Tibial artery (tissue), 4 donors: ENCODE measurements around the gene GABRA1.

Experiments used
- DNase-seq, 2 donors: peaks; one replicate each; pipeline ENCODE4 v3.0.0-alpha.2; 2019
- H3K27ac ChIP-seq, 2 donors: fragments of 200-600 bp; sonication (generic) in 1 of 2; 1 replicate in 1 of 2; 2 replicates in 1 of 2; pipeline ENCODE4 v1.5.1; 2018 to 2019; ENCODE audit warnings: mild to moderate bottlenecking in 1 of 2
- H3K27me3 ChIP-seq, 2 donors: fragments of 200-600 bp; sonication (generic) in 1 of 2; one replicate each; pipeline versions ENCODE4 v1.5.1 to v1.6.0; 2016 to 2019
- H3K36me3 ChIP-seq, 3 donors: fragments of 200-600 bp; sonication (generic) in 2 of 3; one replicate each; pipeline ENCODE4 v1.5.1; 2016 to 2019; ENCODE audit warnings: mild to moderate bottlenecking in 2 of 3
- H3K4me1 ChIP-seq, 4 donors: fragments of 200-600 bp; sonication (generic) in 2 of 4; 1 replicate in 3 of 4; 2 replicates in 1 of 4; pipeline ENCODE4 v1.5.1; 2016 to 2019
- H3K4me3 ChIP-seq, 2 donors: fragments of 200-600 bp; sonication (generic) in 1 of 2; 1 replicate in 1 of 2; 2 replicates in 1 of 2; pipeline ENCODE4 v1.5.1; 2018 to 2019; ENCODE audit warnings: mild to moderate bottlenecking in 2 of 2
- H3K9me3 ChIP-seq, 3 donors: fragments of 200-600 bp; sonication (generic) in 1 of 3; one replicate each; pipeline ENCODE4 v1.5.1; 2016 to 2019
- intact Hi-C: fragments of 100-400 bp; cut with DNase I; formaldehyde crosslinking; loops from one replicate; pipeline ENCODE4 v1.15.0; 2023; ENCODE audit warnings: low total_unique reads
- TF ChIP-seq, protein P1 (sequence below), 2 experiments: fragments of 200-600 bp in 1 of 2; fragments of 450-650 bp in 1 of 2; IDR thresholded peaks; one replicate each; pipeline ENCODE4 v1.5.1; 2017 to 2019; ENCODE audit warnings: antibody characterized with exemption in 2 of 2, mild to moderate bottlenecking in 1 of 2, moderate library complexity in 1 of 2

The GABRA1 gene

DNA sequence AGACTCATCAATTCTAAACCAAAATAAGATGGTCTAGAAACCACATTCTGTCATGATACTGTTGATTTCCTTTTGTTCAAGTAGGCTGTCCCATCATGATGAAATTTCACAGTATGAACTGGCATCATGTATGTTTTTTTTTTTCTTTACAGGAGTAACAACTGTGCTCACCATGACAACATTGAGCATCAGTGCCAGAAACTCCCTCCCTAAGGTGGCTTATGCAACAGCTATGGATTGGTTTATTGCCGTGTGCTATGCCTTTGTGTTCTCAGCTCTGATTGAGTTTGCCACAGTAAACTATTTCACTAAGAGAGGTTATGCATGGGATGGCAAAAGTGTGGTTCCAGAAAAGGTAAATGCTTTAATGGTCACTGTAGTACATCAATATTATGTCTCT lies 47.6 kb downstream of the GABRA1 start:
- H3K27ac ChIP-seq, result no peak overlapping the region
- H3K36me3 ChIP-seq, result no peaks in the 10 kb centered on the region
- TF ChIP-seq, protein P1, sequence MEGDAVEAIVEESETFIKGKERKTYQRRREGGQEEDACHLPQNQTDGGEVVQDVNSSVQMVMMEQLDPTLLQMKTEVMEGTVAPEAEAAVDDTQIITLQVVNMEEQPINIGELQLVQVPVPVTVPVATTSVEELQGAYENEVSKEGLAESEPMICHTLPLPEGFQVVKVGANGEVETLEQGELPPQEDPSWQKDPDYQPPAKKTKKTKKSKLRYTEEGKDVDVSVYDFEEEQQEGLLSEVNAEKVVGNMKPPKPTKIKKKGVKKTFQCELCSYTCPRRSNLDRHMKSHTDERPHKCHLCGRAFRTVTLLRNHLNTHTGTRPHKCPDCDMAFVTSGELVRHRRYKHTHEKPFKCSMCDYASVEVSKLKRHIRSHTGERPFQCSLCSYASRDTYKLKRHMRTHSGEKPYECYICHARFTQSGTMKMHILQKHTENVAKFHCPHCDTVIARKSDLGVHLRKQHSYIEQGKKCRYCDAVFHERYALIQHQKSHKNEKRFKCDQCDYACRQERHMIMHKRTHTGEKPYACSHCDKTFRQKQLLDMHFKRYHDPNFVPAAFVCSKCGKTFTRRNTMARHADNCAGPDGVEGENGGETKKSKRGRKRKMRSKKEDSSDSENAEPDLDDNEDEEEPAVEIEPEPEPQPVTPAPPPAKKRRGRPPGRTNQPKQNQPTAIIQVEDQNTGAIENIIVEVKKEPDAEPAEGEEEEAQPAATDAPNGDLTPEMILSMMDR (IDR thresholded peaks at IDR 0.05), result no peak
- no peaks in the 10 kb centered on the region for H3K4me1 ChIP-seq
- no peak for DNase-seq
- no peaks in the 10 kb centered on the region for H3K9me3 ChIP-seq
- intact Hi-C loops, result no loop called here
- no peaks in the 10 kb centered on the region for H3K27me3 ChIP-seq
- H3K4me3 ChIP-seq, result no peak overlapping the region

DNA sequence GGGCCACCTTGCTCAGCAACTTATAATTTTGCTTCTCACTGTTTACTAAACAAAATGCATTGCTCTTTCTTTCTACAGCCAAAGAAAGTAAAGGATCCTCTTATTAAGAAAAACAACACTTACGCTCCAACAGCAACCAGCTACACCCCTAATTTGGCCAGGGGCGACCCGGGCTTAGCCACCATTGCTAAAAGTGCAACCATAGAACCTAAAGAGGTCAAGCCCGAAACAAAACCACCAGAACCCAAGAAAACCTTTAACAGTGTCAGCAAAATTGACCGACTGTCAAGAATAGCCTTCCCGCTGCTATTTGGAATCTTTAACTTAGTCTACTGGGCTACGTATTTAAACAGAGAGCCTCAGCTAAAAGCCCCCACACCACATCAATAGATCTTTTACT lies 49.1 kb downstream of the GABRA1 start:
- intact Hi-C loops, result no loop called here
- H3K9me3 ChIP-seq, result no peaks in the 10 kb centered on the region

DNA sequence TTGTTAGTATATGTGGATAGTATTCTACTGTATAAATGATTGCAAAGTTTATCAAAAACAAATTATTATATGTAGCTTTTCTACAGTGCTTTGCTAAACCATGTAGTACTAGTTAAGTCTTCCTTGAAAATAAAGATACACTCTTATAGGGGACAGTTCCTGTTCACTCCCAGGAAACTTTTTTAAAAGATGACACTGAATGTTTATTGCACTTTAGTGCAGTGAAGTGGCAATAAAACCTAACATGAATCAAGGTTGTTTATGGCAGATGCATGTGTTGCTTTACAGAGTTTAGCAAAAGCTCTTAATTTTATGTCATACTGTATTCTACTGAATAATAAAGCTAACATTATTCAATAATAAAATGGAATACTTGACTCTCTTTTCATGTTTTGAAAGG lies 51.7 kb downstream of the GABRA1 start:
- Histone ChIP-seq H3K27me3 (no peaks in the 10 kb centered on the region), H3K4me1 (no peaks in the 10 kb centered on the region), H3K27ac (no peak overlapping the region), H3K4me3 (no peak overlapping the region), H3K36me3 (no peaks in the 10 kb centered on the region), H3K9me3 (no peaks in the 10 kb centered on the region)
- DNase-seq, result no peak
- intact Hi-C loops, result no loop called here
- TF ChIP-seq, protein P1 (IDR thresholded peaks at IDR 0.05), result no peak

More for the DNA sequence above, 49.1 kb downstream of the GABRA1 start:
- Histone ChIP-seq H3K4me1 (no peaks in the 10 kb centered on the region), H3K4me3 (no peak overlapping the region), H3K27me3 (no peaks in the 10 kb centered on the region), H3K36me3 (no peaks in the 10 kb centered on the region), H3K27ac (no peak overlapping the region)
- DNase-seq, result no peak
- TF ChIP-seq, protein P1 (IDR thresholded peaks at IDR 0.05), result no peak

DNA sequence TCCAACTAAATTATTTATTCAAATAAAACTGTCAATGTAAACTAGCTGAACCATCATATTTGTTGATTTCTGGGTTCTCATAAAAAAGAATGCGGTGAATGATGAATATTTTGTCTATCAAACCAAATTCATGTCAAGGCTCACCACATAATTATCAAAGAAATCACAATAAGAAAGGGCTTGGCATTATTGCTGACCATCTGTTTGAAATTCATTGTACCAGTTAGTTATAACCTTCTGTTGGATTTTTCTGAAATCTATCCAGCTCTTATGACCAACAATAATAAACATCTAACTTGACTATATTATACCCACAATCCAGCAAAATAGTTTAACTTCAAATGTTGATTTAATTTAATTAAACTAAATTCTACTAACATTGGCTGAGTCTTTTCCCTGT lies 53.1 kb downstream of the GABRA1 start:
- Histone ChIP-seq H3K36me3 (no peaks in the 10 kb centered on the region), H3K4me3 (no peak overlapping the region), H3K27ac (no peak overlapping the region), H3K9me3 (no peaks in the 10 kb centered on the region), H3K27me3 (no peaks in the 10 kb centered on the region), H3K4me1 (no peaks in the 10 kb centered on the region)
- intact Hi-C loops, result no loop called here
- TF ChIP-seq, protein P1 (IDR thresholded peaks at IDR 0.05), result no peak
- DNase-seq, result no peak

DNA sequence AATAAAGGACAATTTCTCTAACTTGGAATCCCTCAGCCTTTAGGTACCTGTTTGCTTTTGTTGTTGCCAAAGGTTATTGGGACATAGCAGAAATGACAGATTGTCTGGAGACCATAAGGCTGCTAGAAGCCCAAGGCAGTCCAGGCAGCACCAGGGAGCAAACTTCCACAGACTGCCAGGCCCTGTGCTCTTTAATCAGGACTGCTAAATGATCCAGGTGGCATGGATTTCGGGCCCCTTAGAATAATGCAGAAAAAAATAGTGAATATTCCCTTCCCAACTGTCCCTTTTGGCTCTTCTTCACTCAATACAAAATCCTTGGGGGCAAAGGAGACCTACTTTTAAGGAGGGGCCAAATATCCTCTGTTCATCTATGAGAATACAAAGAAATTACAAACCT lies 73.9 kb downstream of the GABRA1 start:
- Histone ChIP-seq H3K27me3 (no peaks in the 10 kb centered on the region), H3K27ac (no peak overlapping the region), H3K36me3 (no peaks in the 10 kb centered on the region), H3K9me3 (no peaks in the 10 kb centered on the region), H3K4me3 (no peak overlapping the region), H3K4me1 (no peaks in the 10 kb centered on the region)
- TF ChIP-seq, protein P1 (IDR thresholded peaks at IDR 0.05), result no peak
- intact Hi-C loops, result no loop called here
- DNase-seq, result no peak

DNA sequence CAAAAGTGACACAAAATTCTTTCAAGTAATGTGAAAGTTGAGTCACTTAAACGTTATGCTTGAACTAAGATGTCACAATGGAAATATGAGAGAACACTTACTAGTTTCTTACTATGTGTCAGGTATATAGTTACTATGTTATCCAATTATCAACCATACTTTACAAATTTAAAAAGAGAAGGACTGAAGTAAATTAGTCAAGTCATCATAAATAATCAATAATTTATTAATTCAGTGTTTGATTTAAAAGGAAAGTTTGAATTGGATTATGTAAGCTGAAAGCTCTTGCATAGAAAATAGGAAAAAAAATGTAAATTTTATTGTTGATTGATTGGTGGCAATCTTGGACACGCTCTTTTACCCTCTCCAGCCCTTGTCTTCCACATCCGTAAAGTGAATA lies 76.3 kb downstream of the GABRA1 start:
- Histone ChIP-seq H3K4me3 (no peak overlapping the region), H3K27ac (no peak overlapping the region), H3K4me1 (no peaks in the 10 kb centered on the region), H3K27me3 (no peaks in the 10 kb centered on the region), H3K36me3 (no peaks in the 10 kb centered on the region), H3K9me3 (no peaks in the 10 kb centered on the region)
- intact Hi-C loops, result no loop called here
- DNase-seq, result no peak
- TF ChIP-seq, protein P1 (IDR thresholded peaks at IDR 0.05), result no peak
